Liver (tissue), 9 donors: Measurements from ENCODE around the gene FLYWCH2. TPM values are rescaled to one million over a fixed set of nuclear protein-coding genes. Genes with fewer than 3 reads are reported as not detected.
A peak's percentile ranks its signal among the peaks of the same experiment; 100 is the strongest.

Experiments used
- DNase-seq: peaks from one replicate; pipeline ENCODE4 v3.0.0-alpha.2; 2017; ENCODE audit warnings: low spot score
- H3K27ac ChIP-seq, 2 donors: one replicate each; pipeline ENCODE4 v1.7.0; 2013; ENCODE audit warnings: inconsistent platforms in 2 of 2, low read length in 2 of 2, control low read depth in 1 of 2, low read depth in 1 of 2, mild to moderate bottlenecking in 1 of 2
- H3K27me3 ChIP-seq, 4 donors: one replicate each; pipeline versions ENCODE4 v1.6.1 to v1.7.0; 2013; ENCODE audit warnings: low read length in 3 of 4, inconsistent platforms in 1 of 4, mild to moderate bottlenecking in 1 of 4, moderate library complexity in 1 of 4; ENCODE audit not compliant: control insufficient read depth in 4 of 4, insufficient read depth in 4 of 4
- H3K36me3 ChIP-seq, 4 donors: one replicate each; pipeline versions ENCODE4 v1.6.1 to v1.7.0; 2013; ENCODE audit warnings: low read length in 3 of 4, mild to moderate bottlenecking in 3 of 4, low read depth in 1 of 4, moderate library complexity in 1 of 4; ENCODE audit not compliant: control insufficient read depth in 4 of 4, insufficient read depth in 3 of 4
- H3K4me1 ChIP-seq, 4 donors: one replicate each; pipeline versions ENCODE4 v1.6.1 to v1.7.0; 2013; ENCODE audit warnings: low read length in 3 of 4, mild to moderate bottlenecking in 3 of 4, moderate library complexity in 1 of 4; ENCODE audit not compliant: control insufficient read depth in 4 of 4, insufficient read depth in 4 of 4
- H3K4me3 ChIP-seq, 3 donors: one replicate each; pipeline versions ENCODE4 v1.6.1 to v1.7.0; 2013; ENCODE audit warnings: low read length in 3 of 3, control low read depth in 1 of 3, low read depth in 1 of 3, mild to moderate bottlenecking in 1 of 3
- H3K9ac ChIP-seq, 2 donors: one replicate each; pipeline ENCODE4 v1.7.0; 2013; ENCODE audit warnings: low read length in 2 of 2, mild to moderate bottlenecking in 2 of 2, moderate library complexity in 2 of 2, control low read depth in 1 of 2, low read depth in 1 of 2
- H3K9me3 ChIP-seq, 4 donors: one replicate each; pipeline versions ENCODE4 v1.6.1 to v1.7.0; 2013; ENCODE audit warnings: low read length in 3 of 4; ENCODE audit not compliant: control insufficient read depth in 4 of 4
- EGR1 ChIP-seq, 2 donors: IDR thresholded peaks; 2 replicates each; pipeline ENCODE4 v1.6.1; 2016 to 2018; ENCODE audit warnings: antibody characterized with exemption in 2 of 2, low read depth in 2 of 2
- FOXA1 ChIP-seq: IDR thresholded peaks from 2 replicates; pipeline ENCODE4 v1.6.1; 2016; ENCODE audit warnings: antibody characterized with exemption
- GABPA ChIP-seq, 2 donors: IDR thresholded peaks in 1 of 2; conservative IDR thresholded peaks in 1 of 2; 2 replicates each; pipeline ENCODE4 v1.6.1; 2016; ENCODE audit warnings: antibody characterized with exemption in 2 of 2, mild to moderate bottlenecking in 1 of 2, moderate library complexity in 1 of 2
- JUND ChIP-seq, 2 donors: IDR thresholded peaks; 2 replicates each; pipeline ENCODE4 v1.6.1; 2016; ENCODE audit warnings: antibody characterized with exemption in 2 of 2
- RAD21 ChIP-seq, 2 donors: IDR thresholded peaks; 2 replicates each; pipeline ENCODE4 v1.6.1; 2016; ENCODE audit warnings: antibody characterized with exemption in 2 of 2, mild to moderate bottlenecking in 2 of 2
- RXRA ChIP-seq, 2 donors: IDR thresholded peaks; 2 replicates each; pipeline ENCODE4 v1.6.1; 2017 to 2018; ENCODE audit warnings: antibody characterized with exemption in 2 of 2, mild to moderate bottlenecking in 1 of 2
- TAF1 ChIP-seq: conservative IDR thresholded peaks from 2 replicates; pipeline ENCODE4 v1.6.1; 2016; ENCODE audit warnings: antibody characterized with exemption, mild to moderate bottlenecking
- WGBS: extraction: QIAGEN DNeasy Blood & Tissue Kit; methylation state at CpG from one replicate; pipeline ENCODE4 v1.1.7; 2013; 5-methylcytosine and 5-hydroxymethylcytosine counted together
- polyA plus RNA-seq, 2 donors: library from polyadenylated mRNA; stranded (reverse) in 1 of 2; unstranded in 1 of 2; fragments of 200-250 nt in 1 of 2; fragments of >200 nt in 1 of 2; fragmentation: Nextera tagmentation in 1 of 2; extraction: Ambion mirVana in 1 of 2; gene quantifications; one replicate each; pipeline versions ENCODE4 v1.2.1 to v1.2.3, GENCODE V29; 2013 to 2015
- total RNA-seq, 2 donors: library from RNA; depleted of rRNA; stranded (reverse); fragments of >200 nt; gene quantifications; one replicate each; pipeline ENCODE4 v1.2.3, GENCODE V29; 2014
- TF ChIP-seq, protein P1 (sequence below): IDR thresholded peaks from 2 replicates; pipeline ENCODE4 v1.6.1; 2016; ENCODE audit warnings: antibody characterized with exemption
- TF ChIP-seq, protein P2 (sequence below): fragments of 150-350 bp; IDR thresholded peaks from 2 replicates; pipeline ENCODE4 v1.5.1; 2017; ENCODE audit warnings: improper control_type of control experiment, low read depth, low read length; ENCODE audit not compliant: missing input control
- donor health status: healthy.
- donor health status: healthy.
- donor health status: healthy.
- donor health status: healthy.
- donor health status: healthy.

FLYWCH2 gene
- total and polyA plus RNA-seq, 4 donors, result 4.9 to 21.0 (median 8.6) TPM

GRCh38 chr16:2835638-2836493 lies 47.1 kb upstream of the FLYWCH2 start:
- TF ChIP-seq, protein P1, sequence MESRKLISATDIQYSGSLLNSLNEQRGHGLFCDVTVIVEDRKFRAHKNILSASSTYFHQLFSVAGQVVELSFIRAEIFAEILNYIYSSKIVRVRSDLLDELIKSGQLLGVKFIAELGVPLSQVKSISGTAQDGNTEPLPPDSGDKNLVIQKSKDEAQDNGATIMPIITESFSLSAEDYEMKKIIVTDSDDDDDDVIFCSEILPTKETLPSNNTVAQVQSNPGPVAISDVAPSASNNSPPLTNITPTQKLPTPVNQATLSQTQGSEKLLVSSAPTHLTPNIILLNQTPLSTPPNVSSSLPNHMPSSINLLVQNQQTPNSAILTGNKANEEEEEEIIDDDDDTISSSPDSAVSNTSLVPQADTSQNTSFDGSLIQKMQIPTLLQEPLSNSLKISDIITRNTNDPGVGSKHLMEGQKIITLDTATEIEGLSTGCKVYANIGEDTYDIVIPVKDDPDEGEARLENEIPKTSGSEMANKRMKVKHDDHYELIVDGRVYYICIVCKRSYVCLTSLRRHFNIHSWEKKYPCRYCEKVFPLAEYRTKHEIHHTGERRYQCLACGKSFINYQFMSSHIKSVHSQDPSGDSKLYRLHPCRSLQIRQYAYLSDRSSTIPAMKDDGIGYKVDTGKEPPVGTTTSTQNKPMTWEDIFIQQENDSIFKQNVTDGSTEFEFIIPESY, result no peak
- TF ChIP-seq FOXA1, result no peak
- TF ChIP-seq JUND (IDR thresholded peaks at IDR 0.05), result no peak
- no peak for TF ChIP-seq RAD21 (IDR thresholded peaks at IDR 0.05)
- no peak for TF ChIP-seq RXRA (IDR thresholded peaks at IDR 0.05)
- no peak for TF ChIP-seq EGR1 (IDR thresholded peaks at IDR 0.05; ENCODE audit: low read depth in 2 of 2)
- TF ChIP-seq TAF1, result no peak
- no peak for TF ChIP-seq GABPA (IDR thresholded peaks at IDR 0.05 in 1 of 2, conservative IDR thresholded peaks at IDR 0.05 in 1 of 2)
- TF ChIP-seq, protein P2, sequence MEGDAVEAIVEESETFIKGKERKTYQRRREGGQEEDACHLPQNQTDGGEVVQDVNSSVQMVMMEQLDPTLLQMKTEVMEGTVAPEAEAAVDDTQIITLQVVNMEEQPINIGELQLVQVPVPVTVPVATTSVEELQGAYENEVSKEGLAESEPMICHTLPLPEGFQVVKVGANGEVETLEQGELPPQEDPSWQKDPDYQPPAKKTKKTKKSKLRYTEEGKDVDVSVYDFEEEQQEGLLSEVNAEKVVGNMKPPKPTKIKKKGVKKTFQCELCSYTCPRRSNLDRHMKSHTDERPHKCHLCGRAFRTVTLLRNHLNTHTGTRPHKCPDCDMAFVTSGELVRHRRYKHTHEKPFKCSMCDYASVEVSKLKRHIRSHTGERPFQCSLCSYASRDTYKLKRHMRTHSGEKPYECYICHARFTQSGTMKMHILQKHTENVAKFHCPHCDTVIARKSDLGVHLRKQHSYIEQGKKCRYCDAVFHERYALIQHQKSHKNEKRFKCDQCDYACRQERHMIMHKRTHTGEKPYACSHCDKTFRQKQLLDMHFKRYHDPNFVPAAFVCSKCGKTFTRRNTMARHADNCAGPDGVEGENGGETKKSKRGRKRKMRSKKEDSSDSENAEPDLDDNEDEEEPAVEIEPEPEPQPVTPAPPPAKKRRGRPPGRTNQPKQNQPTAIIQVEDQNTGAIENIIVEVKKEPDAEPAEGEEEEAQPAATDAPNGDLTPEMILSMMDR, result no peak
- Histone ChIP-seq H3K4me3 (no peak overlapping the region), H3K36me3 (no peaks in the 10 kb centered on the region), H3K27me3 (no peaks in the 10 kb centered on the region), H3K9ac (no peak overlapping the region), H3K4me1 (no peaks in the 10 kb centered on the region), H3K9me3 (no peaks in the 10 kb centered on the region), H3K27ac (no peak overlapping the region)
- no peak for DNase-seq
- 55% methylated on average over 22 of the region's 22 CpGs for WGBS

DNA sequence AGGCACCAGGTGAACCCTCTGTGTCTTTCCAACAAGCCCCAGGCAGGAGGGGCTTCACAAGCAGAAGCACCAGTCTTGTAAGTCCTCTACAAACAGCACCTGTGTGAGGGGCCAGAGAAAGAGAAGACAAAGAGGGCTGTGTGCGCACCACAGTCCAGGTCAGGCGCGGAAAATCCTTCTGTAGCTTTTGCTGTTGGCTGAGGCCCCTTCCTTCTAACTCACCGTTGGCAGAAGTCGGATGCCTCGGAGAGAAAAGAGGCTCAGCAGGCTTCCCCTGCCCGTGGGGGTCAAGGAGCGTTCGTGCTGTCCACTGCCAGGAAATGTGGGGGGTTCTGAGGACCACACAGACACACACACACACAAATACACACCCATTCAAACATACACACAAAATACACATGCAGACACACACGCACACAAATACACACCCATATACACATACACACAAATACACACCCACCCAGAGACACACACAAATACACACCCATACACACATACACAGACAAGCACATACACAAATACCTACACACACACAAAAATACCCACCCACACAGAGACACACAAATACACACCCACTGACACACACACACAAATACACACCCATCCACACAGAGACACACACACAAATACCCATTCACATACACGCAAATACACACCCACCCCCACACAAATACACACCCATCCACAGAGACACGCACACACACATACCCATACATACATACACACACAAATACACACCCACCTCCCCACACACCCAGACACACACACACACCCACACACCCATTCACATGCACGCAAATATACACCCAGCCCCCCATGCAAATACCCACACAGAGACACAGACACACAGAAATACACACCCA lies 46.1 kb upstream of the FLYWCH2 start:
- peaks cover 0 to 1% (median under 1%) of the 10 kb centered on the region in 4 donors for H3K4me1 ChIP-seq
- H3K36me3 ChIP-seq, result no peaks in the 10 kb centered on the region
- no peak overlapping the region for H3K9ac ChIP-seq
- 75% methylated on average over 13 of the region's 13 CpGs for WGBS
- TF ChIP-seq JUND (IDR thresholded peaks at IDR 0.05), result no peak
- no peak overlapping the region for H3K27ac ChIP-seq
- no peaks in the 10 kb centered on the region for H3K27me3 ChIP-seq
- H3K4me3 ChIP-seq, result no peak overlapping the region
- no peaks in the 10 kb centered on the region for H3K9me3 ChIP-seq
- DNase-seq, result no peak

DNA sequence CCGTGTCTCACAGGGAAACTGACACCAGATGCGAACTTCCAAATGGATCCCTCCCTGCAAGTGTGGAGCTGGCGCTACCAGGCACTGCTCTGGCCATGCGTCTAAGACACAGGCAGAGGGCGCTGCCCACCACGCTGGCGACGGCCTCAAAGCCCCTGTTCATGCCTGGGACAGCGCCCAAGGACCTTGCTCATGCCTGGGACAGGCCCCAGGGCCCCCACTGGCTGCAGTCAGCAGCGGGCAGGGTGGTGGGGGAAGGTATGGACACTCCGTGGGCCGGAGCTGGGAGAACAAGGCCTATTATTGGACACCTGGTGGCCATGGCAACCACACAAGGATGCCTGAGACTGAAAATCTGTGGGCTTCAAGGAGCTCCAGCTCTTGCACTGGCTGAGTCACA lies 44.1 kb upstream of the FLYWCH2 start:
- no peaks in the 10 kb centered on the region for H3K9me3 ChIP-seq
- peaks cover 0 to 6% (median 1%) of the 10 kb centered on the region in 4 donors for H3K4me1 ChIP-seq
- H3K9ac ChIP-seq, result no peak overlapping the region
- H3K36me3 ChIP-seq, result no peaks in the 10 kb centered on the region
- peaks cover 0 to 2% (median 0%) of the 10 kb centered on the region in 4 donors for H3K27me3 ChIP-seq
- no peak overlapping the region for H3K27ac ChIP-seq
- TF ChIP-seq FOXA1, result no peak
- TF ChIP-seq, protein P2, result peak; percentile 58
- peak; percentile 69 to 79 for TF ChIP-seq RAD21 (IDR thresholded peaks at IDR 0.05)
- DNase-seq, result peak; percentile 56
- H3K4me3 ChIP-seq, result no peak overlapping the region
- WGBS, result 5% methylated on average over 12 of the region's 12 CpGs
